Dermis lymphatic vessel endothelial cell (primary cell): Measurements from ENCODE around the gene FZD10. TPM values are rescaled to one million over a fixed set of nuclear protein-coding genes. Genes with fewer than 3 reads are reported as not detected.

Experiments used
- total RNA-seq: library from RNA; depleted of rRNA; stranded (reverse); fragments of >200 nt; gene quantifications from 2 replicates; pipeline ENCODE4 v1.2.1, GENCODE V29; 2014

FZD10 gene, protein sequence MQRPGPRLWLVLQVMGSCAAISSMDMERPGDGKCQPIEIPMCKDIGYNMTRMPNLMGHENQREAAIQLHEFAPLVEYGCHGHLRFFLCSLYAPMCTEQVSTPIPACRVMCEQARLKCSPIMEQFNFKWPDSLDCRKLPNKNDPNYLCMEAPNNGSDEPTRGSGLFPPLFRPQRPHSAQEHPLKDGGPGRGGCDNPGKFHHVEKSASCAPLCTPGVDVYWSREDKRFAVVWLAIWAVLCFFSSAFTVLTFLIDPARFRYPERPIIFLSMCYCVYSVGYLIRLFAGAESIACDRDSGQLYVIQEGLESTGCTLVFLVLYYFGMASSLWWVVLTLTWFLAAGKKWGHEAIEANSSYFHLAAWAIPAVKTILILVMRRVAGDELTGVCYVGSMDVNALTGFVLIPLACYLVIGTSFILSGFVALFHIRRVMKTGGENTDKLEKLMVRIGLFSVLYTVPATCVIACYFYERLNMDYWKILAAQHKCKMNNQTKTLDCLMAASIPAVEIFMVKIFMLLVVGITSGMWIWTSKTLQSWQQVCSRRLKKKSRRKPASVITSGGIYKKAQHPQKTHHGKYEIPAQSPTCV
- total RNA-seq, result 1.8 and 18.5 TPM in 2 replicates

DNA sequence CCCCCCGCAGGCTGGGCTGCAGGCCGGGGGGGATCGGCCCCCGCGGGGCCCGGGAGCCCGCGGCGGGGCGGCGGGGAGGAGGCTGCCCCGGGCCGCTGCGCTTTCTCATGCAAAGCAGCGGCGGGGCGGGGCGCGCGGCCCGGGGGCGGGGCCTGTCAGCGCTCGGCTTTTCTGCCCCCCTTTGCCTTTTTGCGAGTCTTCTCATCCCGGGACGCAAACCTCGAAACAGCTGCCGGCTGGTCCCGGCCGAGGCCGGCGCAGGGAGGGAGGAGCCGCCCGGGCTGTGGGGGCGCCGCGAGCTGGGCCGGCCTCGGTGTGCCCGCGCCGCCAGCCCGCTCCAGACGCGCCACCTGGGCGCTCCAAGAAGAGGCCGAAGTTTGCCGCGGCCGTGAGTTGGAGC, at the start of gene FZD10:
Gene FZD10 (plus strand): TSS at position 198 of the 400 bp plus-strand sequence. CDS start 479 bp downstream, outside the sequence.

Other genes with a start within 250 kb of the FZD10 start
- gene PIWIL1, start 175.4 kb downstream of the FZD10 start, total RNA-seq, result not detected in 2 replicates